Liver (tissue), 3 donors: ENCODE data around the gene ZNF366.

ENCODE experiments used
- EGR1 ChIP-seq, 2 donors: IDR thresholded peaks; 2 replicates each; pipeline ENCODE4 v1.6.1; 2016 to 2018; ENCODE audit warnings: antibody characterized with exemption in 2 of 2, low read depth in 2 of 2
- GABPA ChIP-seq, 2 donors: IDR thresholded peaks in 1 of 2; conservative IDR thresholded peaks in 1 of 2; 2 replicates each; pipeline ENCODE4 v1.6.1; 2016; ENCODE audit warnings: antibody characterized with exemption in 2 of 2, mild to moderate bottlenecking in 1 of 2, moderate library complexity in 1 of 2
- JUND ChIP-seq, 2 donors: IDR thresholded peaks; 2 replicates each; pipeline ENCODE4 v1.6.1; 2016; ENCODE audit warnings: antibody characterized with exemption in 2 of 2
- MAX ChIP-seq: IDR thresholded peaks from 2 replicates; pipeline ENCODE4 v1.6.1; 2016; ENCODE audit warnings: antibody characterized with exemption
- RAD21 ChIP-seq, 2 donors: IDR thresholded peaks; 2 replicates each; pipeline ENCODE4 v1.6.1; 2016; ENCODE audit warnings: antibody characterized with exemption in 2 of 2, mild to moderate bottlenecking in 2 of 2
- SP1 ChIP-seq: IDR thresholded peaks from 2 replicates; pipeline ENCODE4 v1.6.1; 2018; ENCODE audit warnings: antibody characterized with exemption, mild to moderate bottlenecking
- TAF1 ChIP-seq: conservative IDR thresholded peaks from 2 replicates; pipeline ENCODE4 v1.6.1; 2016; ENCODE audit warnings: antibody characterized with exemption, mild to moderate bottlenecking
- YY1 ChIP-seq: IDR thresholded peaks from 2 replicates; pipeline ENCODE4 v1.6.1; 2016; ENCODE audit warnings: antibody characterized with exemption, mild to moderate bottlenecking
- TF ChIP-seq, protein P1 (sequence below): fragments of 150-350 bp; IDR thresholded peaks from 2 replicates; pipeline ENCODE4 v1.5.1; 2017; ENCODE audit warnings: improper control_type of control experiment, low read depth, low read length; ENCODE audit not compliant: missing input control
- TF ChIP-seq, protein P2 (sequence below): IDR thresholded peaks from 2 replicates; pipeline ENCODE4 v1.6.1; 2016; ENCODE audit warnings: antibody characterized with exemption
- TF ChIP-seq, protein P3 (sequence below): IDR thresholded peaks from 2 replicates; pipeline ENCODE4 v1.6.1; 2016; ENCODE audit warnings: antibody characterized with exemption, mild to moderate bottlenecking
- donor health status: healthy.
- donor health status: healthy.

DNA sequence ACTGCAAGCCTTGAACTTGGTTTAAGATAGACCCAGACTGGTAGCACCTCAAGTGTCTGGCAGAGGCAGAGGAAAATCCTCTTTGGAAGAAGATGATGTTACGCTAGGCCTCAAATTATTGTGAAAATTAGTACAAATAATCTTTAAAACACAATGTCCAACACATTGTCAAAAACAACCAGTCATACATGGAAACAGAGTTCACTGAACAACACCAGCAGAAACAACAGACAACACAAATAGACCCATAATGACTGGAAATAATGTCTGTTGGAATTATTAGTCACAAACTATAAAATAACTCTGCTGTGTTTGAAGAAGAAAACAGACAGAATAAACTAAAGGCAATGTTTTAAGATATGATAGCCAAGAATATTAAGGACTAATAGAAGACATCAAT is 15.4 kb upstream of the ZNF366 start:
- TF ChIP-seq, protein P1, sequence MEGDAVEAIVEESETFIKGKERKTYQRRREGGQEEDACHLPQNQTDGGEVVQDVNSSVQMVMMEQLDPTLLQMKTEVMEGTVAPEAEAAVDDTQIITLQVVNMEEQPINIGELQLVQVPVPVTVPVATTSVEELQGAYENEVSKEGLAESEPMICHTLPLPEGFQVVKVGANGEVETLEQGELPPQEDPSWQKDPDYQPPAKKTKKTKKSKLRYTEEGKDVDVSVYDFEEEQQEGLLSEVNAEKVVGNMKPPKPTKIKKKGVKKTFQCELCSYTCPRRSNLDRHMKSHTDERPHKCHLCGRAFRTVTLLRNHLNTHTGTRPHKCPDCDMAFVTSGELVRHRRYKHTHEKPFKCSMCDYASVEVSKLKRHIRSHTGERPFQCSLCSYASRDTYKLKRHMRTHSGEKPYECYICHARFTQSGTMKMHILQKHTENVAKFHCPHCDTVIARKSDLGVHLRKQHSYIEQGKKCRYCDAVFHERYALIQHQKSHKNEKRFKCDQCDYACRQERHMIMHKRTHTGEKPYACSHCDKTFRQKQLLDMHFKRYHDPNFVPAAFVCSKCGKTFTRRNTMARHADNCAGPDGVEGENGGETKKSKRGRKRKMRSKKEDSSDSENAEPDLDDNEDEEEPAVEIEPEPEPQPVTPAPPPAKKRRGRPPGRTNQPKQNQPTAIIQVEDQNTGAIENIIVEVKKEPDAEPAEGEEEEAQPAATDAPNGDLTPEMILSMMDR: no peak
- no peak for TF ChIP-seq MAX
- no peak for TF ChIP-seq JUND (IDR thresholded peaks at IDR 0.05)
- TF ChIP-seq, protein P2, sequence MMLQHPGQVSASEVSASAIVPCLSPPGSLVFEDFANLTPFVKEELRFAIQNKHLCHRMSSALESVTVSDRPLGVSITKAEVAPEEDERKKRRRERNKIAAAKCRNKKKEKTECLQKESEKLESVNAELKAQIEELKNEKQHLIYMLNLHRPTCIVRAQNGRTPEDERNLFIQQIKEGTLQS: no peak
- no peak for TF ChIP-seq RAD21 (IDR thresholded peaks at IDR 0.05)
- TF ChIP-seq, protein P3, sequence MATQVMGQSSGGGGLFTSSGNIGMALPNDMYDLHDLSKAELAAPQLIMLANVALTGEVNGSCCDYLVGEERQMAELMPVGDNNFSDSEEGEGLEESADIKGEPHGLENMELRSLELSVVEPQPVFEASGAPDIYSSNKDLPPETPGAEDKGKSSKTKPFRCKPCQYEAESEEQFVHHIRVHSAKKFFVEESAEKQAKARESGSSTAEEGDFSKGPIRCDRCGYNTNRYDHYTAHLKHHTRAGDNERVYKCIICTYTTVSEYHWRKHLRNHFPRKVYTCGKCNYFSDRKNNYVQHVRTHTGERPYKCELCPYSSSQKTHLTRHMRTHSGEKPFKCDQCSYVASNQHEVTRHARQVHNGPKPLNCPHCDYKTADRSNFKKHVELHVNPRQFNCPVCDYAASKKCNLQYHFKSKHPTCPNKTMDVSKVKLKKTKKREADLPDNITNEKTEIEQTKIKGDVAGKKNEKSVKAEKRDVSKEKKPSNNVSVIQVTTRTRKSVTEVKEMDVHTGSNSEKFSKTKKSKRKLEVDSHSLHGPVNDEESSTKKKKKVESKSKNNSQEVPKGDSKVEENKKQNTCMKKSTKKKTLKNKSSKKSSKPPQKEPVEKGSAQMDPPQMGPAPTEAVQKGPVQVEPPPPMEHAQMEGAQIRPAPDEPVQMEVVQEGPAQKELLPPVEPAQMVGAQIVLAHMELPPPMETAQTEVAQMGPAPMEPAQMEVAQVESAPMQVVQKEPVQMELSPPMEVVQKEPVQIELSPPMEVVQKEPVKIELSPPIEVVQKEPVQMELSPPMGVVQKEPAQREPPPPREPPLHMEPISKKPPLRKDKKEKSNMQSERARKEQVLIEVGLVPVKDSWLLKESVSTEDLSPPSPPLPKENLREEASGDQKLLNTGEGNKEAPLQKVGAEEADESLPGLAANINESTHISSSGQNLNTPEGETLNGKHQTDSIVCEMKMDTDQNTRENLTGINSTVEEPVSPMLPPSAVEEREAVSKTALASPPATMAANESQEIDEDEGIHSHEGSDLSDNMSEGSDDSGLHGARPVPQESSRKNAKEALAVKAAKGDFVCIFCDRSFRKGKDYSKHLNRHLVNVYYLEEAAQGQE: no peak
- TF ChIP-seq TAF1: no peak
- TF ChIP-seq GABPA (IDR thresholded peaks at IDR 0.05 in 1 of 2, conservative IDR thresholded peaks at IDR 0.05 in 1 of 2): no peak
- no peak for TF ChIP-seq YY1
- TF ChIP-seq EGR1 (IDR thresholded peaks at IDR 0.05; ENCODE audit: low read depth in 2 of 2): no peak
- TF ChIP-seq SP1: no peak
